ENCODE measurements around the gene SFSWAP. TPM values are rescaled to one million over a fixed set of nuclear protein-coding genes. Genes with fewer than 3 reads are reported as not detected.

The SFSWAP gene
- polyA plus RNA-seq, 3 donors: 7.3 to 33.0 (median 10.7) TPM

GRCh38 chr12:131716282-131716681, 5.4 kb downstream of the SFSWAP start:
- H3K27ac Mint-ChIP-seq: no peak overlapping the region
- Histone ChIP-seq H3K79me2 (ENCODE audit: insufficient read depth, low read length) (peaks cover 45% of the 10 kb centered on the region), H2AFZ (ENCODE audit: insufficient read depth, low read depth, low read length, poor library complexity, severe bottlenecking) (no peak overlapping the region), H3K27ac (ENCODE audit: low read depth in 1 of 2, low read length in 2 of 2) (no peak overlapping the region), H3K4me1 (ENCODE audit: control insufficient read depth in 1 of 2, insufficient read depth in 2 of 2, low read length in 2 of 2) (peaks cover 14 to 15% of the 10 kb centered on the region in 2 donors), H4K20me1 (ENCODE audit: insufficient read depth, low read length) (peaks cover 25% of the 10 kb centered on the region), H3K4me3 (replicated peaks in 1 of 3; ENCODE audit: low read depth in 2 of 3, low read length in 3 of 3) (no peak overlapping the region), H3K9ac (ENCODE audit: insufficient read depth, low read length, poor library complexity, severe bottlenecking) (no peak overlapping the region), H3K9me3 (replicated peaks in 1 of 2; ENCODE audit: control insufficient read depth in 1 of 2, insufficient read depth in 1 of 2, low read length in 2 of 2) (no peaks in the 10 kb centered on the region), H3K27me3 (ENCODE audit: control insufficient read depth in 2 of 2, insufficient read depth in 2 of 2, low read length in 2 of 2) (no peaks in the 10 kb centered on the region), H3K36me3 (replicated peaks in 1 of 2; ENCODE audit: control insufficient read depth in 1 of 2, insufficient read depth in 2 of 2, low read length in 2 of 2) (peaks cover 80 to 81% of the 10 kb centered on the region in 2 donors), H3K4me2 (replicated peaks; ENCODE audit: extremely low read depth, low read length, poor library complexity, severe bottlenecking) (no peak overlapping the region)
- no peak for DNase-seq
- intact Hi-C loops (cut with micrococcal nuclease): loop anchor here (10.0 kb wide), 3 partner anchors 109 to 239 kb away; partner anchors contain the start of gene MMP17 (in 1 of the 2)
- H3K36me3 Mint-ChIP-seq: peaks cover 70 to 74% of the 10 kb centered on the region in 2 donors
- no peak overlapping the region for H3K4me3 Mint-ChIP-seq
- WGBS (ENCODE audit: insufficient coverage): no CpG with 5 or more reads among the region's 3 CpGs
- no peaks in the 10 kb centered on the region for H3K9me3 Mint-ChIP-seq
- TF ChIP-seq CTCF (IDR thresholded peaks at IDR 0.05): no peak
- peaks cover 13% of the 10 kb centered on the region for H3K4me1 Mint-ChIP-seq
- H3K27me3 Mint-ChIP-seq (ENCODE audit: low read depth in 3 of 3): no peaks in the 10 kb centered on the region

DNA sequence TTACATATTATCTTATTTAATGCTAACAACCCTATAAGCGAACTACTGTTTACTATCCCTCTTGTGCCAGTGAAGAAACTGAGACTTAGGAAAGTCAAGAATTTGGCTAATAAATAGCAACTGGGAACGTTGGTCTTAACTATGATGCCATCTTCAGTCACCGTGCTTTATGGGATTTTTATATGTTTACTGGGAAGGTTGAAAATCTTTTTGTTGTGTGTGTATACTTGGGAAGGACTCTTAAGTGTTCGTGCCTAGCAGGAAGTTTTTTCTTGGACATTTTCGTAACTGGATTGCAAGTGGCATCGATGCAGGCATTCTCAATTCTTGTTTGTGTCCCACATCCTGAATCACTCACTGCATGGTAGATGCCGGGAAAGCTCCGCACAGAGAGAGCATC, 9.4 kb downstream of the SFSWAP start:
- H3K27ac ChIP-seq (ENCODE audit: low read depth in 1 of 2, low read length in 2 of 2): no peak overlapping the region
- H3K79me2 ChIP-seq (ENCODE audit: insufficient read depth, low read length): peaks cover 48% of the 10 kb centered on the region
- H3K4me1 ChIP-seq (ENCODE audit: control insufficient read depth in 1 of 2, insufficient read depth in 2 of 2, low read length in 2 of 2): no peaks in the 10 kb centered on the region
- no peaks in the 10 kb centered on the region for H3K27me3 Mint-ChIP-seq (ENCODE audit: low read depth in 3 of 3)
- H3K27me3 ChIP-seq (ENCODE audit: control insufficient read depth in 2 of 2, insufficient read depth in 2 of 2, low read length in 2 of 2): no peaks in the 10 kb centered on the region
- intact Hi-C loops (cut with micrococcal nuclease): no loop called here
- peaks cover 83 to 84% of the 10 kb centered on the region in 2 donors for H3K36me3 Mint-ChIP-seq
- peaks cover 99 to 100% of the 10 kb centered on the region in 2 donors for H3K36me3 ChIP-seq (replicated peaks in 1 of 2; ENCODE audit: control insufficient read depth in 1 of 2, insufficient read depth in 2 of 2, low read length in 2 of 2)
- no peak overlapping the region for H3K4me3 Mint-ChIP-seq
- H3K4me3 ChIP-seq (replicated peaks in 1 of 3; ENCODE audit: low read depth in 2 of 3, low read length in 3 of 3): no peak overlapping the region
- H3K4me2 ChIP-seq (replicated peaks; ENCODE audit: extremely low read depth, low read length, poor library complexity, severe bottlenecking): no peak overlapping the region
- 93% methylated on average over 4 of the region's 8 CpGs for WGBS (ENCODE audit: insufficient coverage)
- H3K27ac Mint-ChIP-seq: no peak overlapping the region
- H3K9ac ChIP-seq (ENCODE audit: insufficient read depth, low read length, poor library complexity, severe bottlenecking): no peak overlapping the region
- H4K20me1 ChIP-seq (ENCODE audit: insufficient read depth, low read length): peaks cover 57% of the 10 kb centered on the region
- TF ChIP-seq CTCF (IDR thresholded peaks at IDR 0.05): no peak
- H2AFZ ChIP-seq (ENCODE audit: insufficient read depth, low read depth, low read length, poor library complexity, severe bottlenecking): no peak overlapping the region
- no peaks in the 10 kb centered on the region for H3K9me3 ChIP-seq (replicated peaks in 1 of 2; ENCODE audit: control insufficient read depth in 1 of 2, insufficient read depth in 1 of 2, low read length in 2 of 2)
- no peaks in the 10 kb centered on the region for H3K4me1 Mint-ChIP-seq
- H3K9me3 Mint-ChIP-seq: no peaks in the 10 kb centered on the region
- DNase-seq: no peak

Data from CD14-positive monocyte (primary cell).